K562 (cell line): ENCODE data around the gene INTS6. TPM values are rescaled to one million over a fixed set of nuclear protein-coding genes. Genes with fewer than 3 reads are reported as not detected.

Experiments
- ATAC-seq: fragments of 200-7000 bp; cut with Tn5 transposase; 3 replicates; pipeline ENCODE4 v1.9.1; 2020; ENCODE audit warnings: moderate library complexity
- BruUV-seq: library from RNA; stranded (reverse); fragments of 400-500 nt; replicated peaks from 2 replicates; lab custom pipeline; 2021; lab: Mats Ljungman, UMichigan
- CTCF ChIA-PET: fragments of 300-600 bp; formaldehyde crosslinking; extraction: SDS; loops from one replicate; lab custom pipeline; 2021; ENCODE audit warnings: low intra/inter-chr PET ratio; lab: Yijun Ruan, JAX
- POLR2A ChIA-PET: fragments of 300-600, 350-650 bp; sonication (Branson Sonifier 250); formaldehyde crosslinking; extraction: SDS; loops from one replicate; lab custom pipeline; 2021; ENCODE audit warnings: antibody characterized with exemption, inconsistent platforms; lab: Yijun Ruan, JAX
- DNase-seq, 4 experiments: peaks; one replicate each; pipeline versions ENCODE4 v3.0.0 to v3.0.0-alpha.2; 2011 to 2018; ENCODE audit warnings: low spot score in 3 of 4, mixed read lengths in 3 of 4; ENCODE audit errors: extremely low read depth in 1 of 4
- FAIRE-seq: peaks from 2 replicates; lab custom pipeline; 2011; peaks lifted over from hg19 to GRCh38; lab: Jason Lieb, UNC
- H2AFZ ChIP-seq: 2 replicates; pipeline ENCODE4 v1.6.0; 2011; ENCODE audit warnings: low read depth, low read length, control low read depth, inconsistent platforms
- H3K27ac ChIP-seq: fragments of 200-600 bp; 3 replicates; pipeline ENCODE4 v1.8.0; 2011; ENCODE audit warnings: low read depth, mild to moderate bottlenecking, control low read depth, inconsistent platforms, low read length, moderate library complexity, mixed read lengths; ENCODE audit errors: extremely low read depth
- H3K27me3 ChIP-seq, 2 experiments: fragments of 300-600 bp in 1 of 2; 2 replicates in 1 of 2; 3 replicates in 1 of 2; pipeline versions ENCODE4 v1.6.0 to v1.8.0; 2011; ENCODE audit warnings: inconsistent platforms in 2 of 2, low read length in 2 of 2, mild to moderate bottlenecking in 1 of 2, mixed read lengths in 1 of 2, moderate library complexity in 1 of 2; ENCODE audit not compliant: control insufficient read depth in 2 of 2, insufficient read depth in 2 of 2
- H3K36me3 ChIP-seq: fragments of 300-600 bp; 3 replicates; pipeline ENCODE4 v1.8.0; 2011; ENCODE audit warnings: mild to moderate bottlenecking, low read length, inconsistent platforms; ENCODE audit not compliant: control insufficient read depth, insufficient read depth
- H3K4me1 ChIP-seq, 2 experiments: fragments of 200-600 bp in 1 of 2; replicated peaks in 1 of 2; 2 replicates in 1 of 2; 3 replicates in 1 of 2; pipeline versions ENCODE4 v1.5.1 to v1.8.0; 2011; ENCODE audit warnings: inconsistent platforms in 2 of 2, low read length in 2 of 2, mild to moderate bottlenecking in 1 of 2, mixed read lengths in 1 of 2, moderate library complexity in 1 of 2; ENCODE audit not compliant: control insufficient read depth in 2 of 2, insufficient read depth in 2 of 2
- H3K4me2 ChIP-seq: 2 replicates; pipeline ENCODE4 v1.6.1; 2011; ENCODE audit warnings: low read length, control low read depth, inconsistent platforms, mixed read lengths; ENCODE audit not compliant: insufficient read depth
- H3K4me3 ChIP-seq: fragments of 200-600 bp; sonication (generic), shearing (Covaris generic); 2 replicates; pipeline ENCODE4 v1.5.1; 2016; ENCODE audit warnings: control low read depth, inconsistent platforms
- H3K79me2 ChIP-seq: fragments of 200-600 bp; 3 replicates; pipeline ENCODE4 v1.8.0; 2011; ENCODE audit warnings: low read length, inconsistent platforms; ENCODE audit not compliant: control insufficient read depth, insufficient read depth
- H3K9ac ChIP-seq, 2 experiments: 2 replicates each; pipeline versions ENCODE4 v1.6.0 to v1.6.1; 2011; ENCODE audit warnings: low read depth in 2 of 2, low read length in 2 of 2, control low read depth in 1 of 2, inconsistent platforms in 1 of 2, mild to moderate bottlenecking in 1 of 2, mixed read lengths in 1 of 2; ENCODE audit not compliant: insufficient read depth in 1 of 2
- H3K9me1 ChIP-seq: one replicate; pipeline ENCODE4 v1.6.0; 2011; ENCODE audit warnings: inconsistent platforms, mild to moderate bottlenecking, low read length, moderate library complexity; ENCODE audit not compliant: control insufficient read depth, insufficient read depth
- H3K9me3 ChIP-seq: replicated peaks from 2 replicates; pipeline ENCODE4 v1.5.1; 2011; ENCODE audit warnings: low read depth, low read length, inconsistent platforms; ENCODE audit not compliant: control insufficient read depth, insufficient read depth
- H4K20me1 ChIP-seq: replicated peaks from 2 replicates; pipeline ENCODE4 v1.6.1; 2011; ENCODE audit warnings: low read length, inconsistent platforms, mixed read lengths; ENCODE audit not compliant: control insufficient read depth, insufficient read depth
- CTCF ChIP-seq, 3 experiments: IDR thresholded peaks in 2 of 3; conservative IDR thresholded peaks in 1 of 3; 2 replicates each; pipeline ENCODE4 v1.5.1; 2011 to 2012; ENCODE audit warnings: low read length in 3 of 3, mild to moderate bottlenecking in 3 of 3, control low read depth in 2 of 3, improper control_type of control experiment in 1 of 3, inconsistent platforms in 1 of 3, low read depth in 1 of 3, mixed read lengths in 1 of 3, moderate library complexity in 1 of 3; ENCODE audit not compliant: insufficient read depth in 2 of 3
- GATA2 ChIP-seq: sonication (generic); formaldehyde crosslinking; IDR thresholded peaks from 2 replicates; pipeline ENCODE4 v1.4.0; 2020; ENCODE audit warnings: mild to moderate bottlenecking, missing genetic modification reagents
- HOXB6 ChIP-seq: fragments of 250-450 bp; sonication (Bioruptor Pico); IDR thresholded peaks from 2 replicates; pipeline ENCODE4 v1.5.1; 2022; ENCODE audit warnings: mild to moderate bottlenecking, borderline replicate concordance
- KAT7 ChIP-seq: sonication (generic); formaldehyde crosslinking; IDR thresholded peaks from 2 replicates; pipeline ENCODE4 v1.8.0; 2022; ENCODE audit warnings: missing genetic modification reagents, mild to moderate bottlenecking, borderline replicate concordance
- TAF9B ChIP-seq: fragments of 450-650 bp; IDR thresholded peaks from 2 replicates; pipeline ENCODE4 v1.6.1; 2018; ENCODE audit warnings: mild to moderate bottlenecking; ENCODE audit not compliant: partially characterized antibody
- ZNF644 ChIP-seq: fragments of 200-800 bp; sonication (Bioruptor generic); IDR thresholded peaks from 2 replicates; pipeline ENCODE4 v1.6.1; 2016; ENCODE audit warnings: low read depth, missing genetic modification characterization, missing compliant biosample characterization
- ZNF785 ChIP-seq: fragments of 250-450 bp; sonication (Bioruptor Pico); IDR thresholded peaks from 2 replicates; pipeline ENCODE4 v1.4.0; 2020; ENCODE audit warnings: mild to moderate bottlenecking
- in situ Hi-C: fragments of 300-500 bp; cut with MboI; formaldehyde crosslinking; loops from 4 replicates; pipeline ENCODE4 v1.15.0; 2018; ENCODE audit warnings: inconsistent platforms, mixed read lengths
- intact Hi-C: fragments of 100-400 bp; cut with micrococcal nuclease; formaldehyde crosslinking; loops from 2 replicates; pipeline ENCODE4 v1.14.2; 2022
- polyA plus RNA-seq, 8 experiments: library from polyadenylated mRNA; depleted of rRNA in 4 of 8; stranded (reverse) in 5 of 8; unstranded in 3 of 8; fragments of >200 nt; fragmentation: Nextera tagmentation in 2 of 8; fragmentation: Illumina TruSeq in 1 of 8; extraction: Ambion mirVana in 2 of 8; extraction: Trizol in 1 of 8; gene quantifications; 2 replicates each; pipeline versions ENCODE4 v1.2.1 to v1.2.3, GENCODE V29; 2011 to 2014; ENCODE audit warnings: inconsistent platforms in 1 of 8, missing spikeins in 1 of 8
- total RNA-seq, 7 experiments: library from RNA; depleted of rRNA in 6 of 7; stranded (reverse); fragments of >200 nt in 6 of 7; fragmentation: Illumina TruSeq in 2 of 7; extraction: Trizol in 2 of 7; gene quantifications; 2 replicates each; pipeline versions ENCODE4 v1.2.1 to v1.2.3, GENCODE V29; 2011 to 2021; ENCODE audit warnings: low replicate concordance in 1 of 7

The INTS6 gene
- total and polyA plus RNA-seq, 9 of the 15 experiments (the other 6 are each of a cell fraction or from before 2014, with no cell fraction given): 3.7 to 29.8 (median 16.1) TPM

- Histone ChIP-seq H3K9ac (no peak overlapping the region), H3K4me2 (no peak overlapping the region), H3K4me1 (peaks cover 0 to 4% of the 10 kb centered on the region in 2 experiments; a peak in 1 of 5 replicates), H3K79me2 (peaks cover 57% of the 10 kb centered on the region), H3K9me3 (no peaks in the 10 kb centered on the region), H3K27ac (no peak overlapping the region), H2AFZ (no peak overlapping the region), H3K9me1 (no peaks in the 10 kb centered on the region), H3K4me3 (no peak overlapping the region), H3K36me3 (peaks cover 11% of the 10 kb centered on the region; the same call in 2 of the 3 replicates)
- ChIA-PET POLR2A (interaction anchor here (1.0 kb wide), 1 partner anchor 58 kb away, joined by 3 read pairs; the partner anchor contains the start of gene INTS6), CTCF (no interaction called here)
- no peak for DNase-seq
- in situ Hi-C loops: no loop called here
- no TSS peak for BruUV-seq
- ATAC-seq: no peak
- no peak for FAIRE-seq
- TF ChIP-seq HOXB6 (CRISPR knock-in tag) (no peak), KAT7 (no peak), ZNF644 (tag) (no peak), CTCF (IDR thresholded peaks at IDR 0.05 in 2 of 3, conservative IDR thresholded peaks at IDR 0.05 in 1 of 3; ENCODE audit: insufficient read depth in 2 of 3, low read depth in 1 of 3, low read length in 3 of 3) (no peak), GATA2 (CRISPR knock-in tag) (no peak), ZNF785 (no peak), TAF9B (no peak)
- TF ChIP-seq, all 486 proteins: peak for 0
- Histone ChIP-seq H4K20me1 (no peaks in the 10 kb centered on the region), H3K27me3 (no peaks in the 10 kb centered on the region)
- intact Hi-C loops: no loop called here
These were observed 58.1 kb downstream of the INTS6 start for GRCh38 chr13:51394724-51395123.
